Activated naive CD8-positive, alpha-beta T cell treated with anti-CD3 and anti-CD28 coated beads, Interleukin-2, amount 50 U/mL, for 24 hours (primary cell): ENCODE data around the gene TMPRSS6.
A peak's percentile ranks its signal among the peaks of the same experiment; 100 is the strongest.

Experiments
- ATAC-seq: fragments of 150-1000 bp; cut with Tn5 transposase; one replicate; pipeline ENCODE4 v1.10.0; 2021
- DNase-seq: peaks from one replicate; pipeline ENCODE4 v3.0.0; 2021
- H3K27ac Mint-ChIP-seq: one replicate; pipeline ENCODE4 v1.8.0; 2021; ENCODE audit warnings: mild to moderate bottlenecking, mixed read lengths
- H3K27me3 Mint-ChIP-seq: one replicate; pipeline ENCODE4 v1.8.0; 2021; ENCODE audit warnings: mixed read lengths
- H3K36me3 Mint-ChIP-seq: one replicate; pipeline ENCODE4 v1.8.0; 2021; ENCODE audit warnings: low read depth, mixed read lengths
- H3K4me1 Mint-ChIP-seq: one replicate; pipeline ENCODE4 v1.8.0; 2021; ENCODE audit warnings: mixed read lengths
- H3K4me3 Mint-ChIP-seq: one replicate; pipeline ENCODE4 v1.8.0; 2021; ENCODE audit warnings: mild to moderate bottlenecking, moderate library complexity, mixed read lengths
- H3K9me3 Mint-ChIP-seq: one replicate; pipeline ENCODE4 v1.8.0; 2021; ENCODE audit warnings: mixed read lengths

TMPRSS6 gene

DNA sequence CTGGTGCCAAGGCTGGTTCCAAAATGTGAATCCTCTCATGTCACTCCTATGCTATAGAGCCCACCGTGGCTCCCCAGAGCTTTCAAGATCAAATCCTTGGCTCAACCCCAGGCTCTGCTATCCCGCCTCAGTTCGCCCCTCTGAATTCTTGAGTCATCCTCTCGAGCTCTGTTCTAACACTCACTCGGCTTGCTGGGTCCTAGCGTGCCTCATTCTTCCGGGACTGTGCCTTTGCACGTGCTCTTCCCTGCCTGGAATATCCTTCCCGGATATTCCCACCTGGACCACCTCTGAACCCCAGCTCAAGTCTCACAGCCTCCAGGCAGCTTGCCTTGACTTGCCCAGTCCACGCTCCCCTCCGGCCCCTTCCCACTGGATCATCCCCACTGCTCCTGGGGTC, 45.0 kb downstream of the TMPRSS6 start:
- ATAC-seq: no peak
- no peak overlapping the region for H3K27ac Mint-ChIP-seq

DNA sequence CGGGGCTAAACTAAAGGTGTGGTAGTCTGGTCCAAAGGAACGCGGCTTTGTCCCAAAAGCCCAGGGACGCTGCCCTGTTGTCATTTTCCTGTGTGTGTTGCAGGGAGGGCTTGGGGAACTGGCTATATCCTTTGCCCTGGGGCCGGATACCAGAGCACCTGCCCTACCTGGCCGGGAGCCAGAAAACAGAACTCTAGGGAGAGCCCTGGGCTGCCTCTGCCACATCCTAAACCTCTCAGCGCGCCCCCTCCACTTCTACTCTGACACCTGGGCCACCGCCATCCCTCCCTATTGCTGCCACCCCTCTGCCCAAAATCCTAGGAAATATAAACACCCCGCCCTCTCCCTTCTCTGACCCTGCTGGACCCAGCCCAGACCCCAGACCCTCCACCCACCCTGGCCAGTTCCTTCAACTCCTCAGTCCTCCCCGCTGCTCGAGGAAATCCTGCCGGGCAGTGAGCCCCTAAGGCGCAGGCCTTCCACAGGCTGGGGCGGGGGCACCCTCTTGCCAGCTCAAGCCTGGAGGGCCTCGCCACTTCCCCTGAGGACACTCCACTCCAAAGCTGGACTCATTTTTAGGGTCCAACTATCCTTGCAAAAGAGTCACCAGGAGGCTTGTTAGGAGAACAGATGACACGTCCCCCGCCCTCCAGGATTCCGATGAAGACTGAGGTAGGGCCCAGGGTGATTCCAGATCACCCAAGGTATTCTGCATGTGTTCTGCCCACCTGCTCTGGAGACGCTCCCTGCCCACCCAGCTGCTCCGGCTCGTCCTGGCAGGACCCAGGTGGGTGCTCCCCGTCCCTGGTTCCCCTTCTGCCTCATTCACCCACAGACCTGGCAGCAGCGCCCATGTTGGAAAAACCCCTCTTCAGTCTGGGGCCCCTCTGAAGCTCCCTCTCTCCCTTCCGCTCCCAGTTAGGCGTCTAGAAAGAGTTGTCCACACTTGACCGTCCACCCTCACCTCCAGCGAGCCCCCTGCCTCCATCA, 45.8 kb downstream of the TMPRSS6 start:
- ATAC-seq (no peak), DNase-seq (no peak)
- Mint-ChIP-seq H3K27me3 (peaks cover 8% of the 10 kb centered on the region), H3K9me3 (no peaks in the 10 kb centered on the region), H3K27ac (no peak overlapping the region), H3K4me3 (no peak overlapping the region), H3K4me1 (peaks cover 24% of the 10 kb centered on the region), H3K36me3 (peaks cover 1% of the 10 kb centered on the region)

More for the DNA sequence above, 45.0 kb downstream of the TMPRSS6 start:
- no peak overlapping the region for H3K4me3 Mint-ChIP-seq
- peaks cover 1% of the 10 kb centered on the region for H3K36me3 Mint-ChIP-seq
- peaks cover 24% of the 10 kb centered on the region for H3K4me1 Mint-ChIP-seq
- H3K9me3 Mint-ChIP-seq: no peaks in the 10 kb centered on the region
- peaks cover 11% of the 10 kb centered on the region for H3K27me3 Mint-ChIP-seq
- no peak for DNase-seq

DNA sequence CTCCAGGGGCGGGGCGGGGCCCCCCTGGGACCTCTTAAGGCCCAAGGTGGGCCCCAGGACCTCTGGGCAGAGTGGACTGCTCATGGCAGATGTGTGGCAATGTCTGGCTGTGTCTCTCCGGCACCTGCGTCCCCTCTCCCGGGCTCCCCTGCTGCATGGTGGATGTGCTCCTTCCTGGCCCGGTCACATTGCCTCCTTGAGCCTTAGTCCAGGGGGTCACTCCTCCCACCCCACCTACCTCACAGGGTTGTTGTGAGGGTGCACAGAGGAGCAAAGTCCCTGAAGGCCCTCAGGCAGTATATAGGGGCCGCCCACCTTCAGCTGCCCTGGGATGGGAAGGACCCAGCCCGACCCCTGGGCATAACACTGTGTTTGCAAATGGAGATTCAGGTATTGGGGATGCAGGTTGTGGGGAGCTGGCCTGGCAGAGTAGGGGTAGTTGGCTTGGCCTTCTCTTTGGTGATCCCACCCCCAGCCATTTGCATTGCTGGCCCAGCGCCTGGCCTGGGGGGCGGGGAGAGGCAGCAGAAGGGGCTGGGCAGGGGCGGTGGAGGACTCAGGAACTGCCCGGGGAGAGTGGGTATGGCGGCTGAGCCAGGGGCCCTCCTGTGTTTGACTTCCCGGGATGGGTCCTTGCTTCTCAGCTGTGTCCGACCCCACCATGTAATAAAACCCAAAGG, 46.7 kb downstream of the TMPRSS6 start:
- peaks cover 24% of the 10 kb centered on the region for H3K4me1 Mint-ChIP-seq
- no peaks in the 10 kb centered on the region for H3K9me3 Mint-ChIP-seq
- H3K36me3 Mint-ChIP-seq: peaks cover 1% of the 10 kb centered on the region
- no peak overlapping the region for H3K4me3 Mint-ChIP-seq
- peaks cover 3% of the 10 kb centered on the region for H3K27me3 Mint-ChIP-seq
- no peak overlapping the region for H3K27ac Mint-ChIP-seq
- DNase-seq: no peak
- no peak for ATAC-seq

DNA sequence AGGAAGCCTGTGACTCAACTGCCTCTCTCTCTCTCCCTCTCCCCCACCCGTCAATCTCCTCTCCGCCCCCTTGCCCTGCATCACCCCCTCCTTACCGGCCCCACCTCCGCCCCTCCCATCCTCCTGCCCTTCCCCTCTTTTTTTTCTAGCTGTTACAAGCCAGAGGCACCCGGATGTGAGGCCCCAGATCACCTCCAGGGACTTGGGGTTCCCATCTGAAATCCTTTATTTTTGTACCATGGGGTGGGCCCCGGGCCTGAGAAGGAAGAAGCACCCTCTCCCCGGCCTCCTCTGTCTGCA, 47.2 kb downstream of the TMPRSS6 start:
- no peak for ATAC-seq
- H3K27ac Mint-ChIP-seq: no peak overlapping the region
- H3K27me3 Mint-ChIP-seq: no peaks in the 10 kb centered on the region
- no peaks in the 10 kb centered on the region for H3K9me3 Mint-ChIP-seq
- H3K4me1 Mint-ChIP-seq: peaks cover 24% of the 10 kb centered on the region
- DNase-seq: no peak
- H3K36me3 Mint-ChIP-seq: peaks cover 1% of the 10 kb centered on the region
- H3K4me3 Mint-ChIP-seq: no peak overlapping the region

DNA sequence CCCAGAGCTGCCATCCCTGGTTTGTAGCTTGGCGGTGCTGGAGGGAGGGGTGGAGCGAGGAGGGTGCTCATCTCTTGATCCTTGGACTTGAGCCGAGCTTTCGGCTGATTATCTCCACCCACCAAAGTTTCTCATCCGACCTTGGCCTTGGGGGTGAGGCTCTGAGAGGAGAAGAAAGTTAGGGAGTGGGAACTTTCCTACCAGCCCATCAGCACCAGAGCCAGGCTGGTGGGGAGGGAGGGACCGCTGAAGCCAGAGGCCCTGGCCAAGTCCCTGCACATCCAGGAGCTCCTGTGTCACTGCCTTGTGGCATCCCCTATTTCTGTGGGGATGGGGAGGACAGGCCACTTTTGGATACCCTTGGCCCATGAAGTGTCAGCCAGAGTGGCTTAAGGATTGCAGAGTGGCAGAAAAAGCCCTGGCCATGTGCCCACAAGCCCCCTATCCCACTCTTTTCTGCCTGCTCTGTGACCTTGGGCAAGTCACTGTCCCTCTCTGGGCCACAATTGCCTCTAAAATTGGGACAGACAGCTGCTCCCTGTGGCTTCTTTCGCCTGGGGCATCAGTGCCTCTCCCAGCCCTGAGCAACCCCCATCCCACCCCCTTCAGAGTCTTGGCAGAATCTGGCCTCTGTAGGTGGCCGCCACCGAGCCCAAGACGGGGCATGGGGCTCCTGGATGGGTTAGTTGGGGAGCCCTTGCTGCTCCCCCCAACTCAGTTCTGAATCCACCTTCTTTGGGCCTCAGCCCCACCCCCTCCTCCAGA, 47.7 kb downstream of the TMPRSS6 start:
- DNase-seq (no peak), ATAC-seq (no peak)
- H3K36me3 Mint-ChIP-seq: peaks cover 6% of the 10 kb centered on the region
- H3K4me3 Mint-ChIP-seq: no peak overlapping the region
- no peaks in the 10 kb centered on the region for H3K27me3 Mint-ChIP-seq
- no peaks in the 10 kb centered on the region for H3K9me3 Mint-ChIP-seq
- H3K27ac Mint-ChIP-seq: no peak overlapping the region
- H3K4me1 Mint-ChIP-seq: peaks cover 24% of the 10 kb centered on the region

DNA sequence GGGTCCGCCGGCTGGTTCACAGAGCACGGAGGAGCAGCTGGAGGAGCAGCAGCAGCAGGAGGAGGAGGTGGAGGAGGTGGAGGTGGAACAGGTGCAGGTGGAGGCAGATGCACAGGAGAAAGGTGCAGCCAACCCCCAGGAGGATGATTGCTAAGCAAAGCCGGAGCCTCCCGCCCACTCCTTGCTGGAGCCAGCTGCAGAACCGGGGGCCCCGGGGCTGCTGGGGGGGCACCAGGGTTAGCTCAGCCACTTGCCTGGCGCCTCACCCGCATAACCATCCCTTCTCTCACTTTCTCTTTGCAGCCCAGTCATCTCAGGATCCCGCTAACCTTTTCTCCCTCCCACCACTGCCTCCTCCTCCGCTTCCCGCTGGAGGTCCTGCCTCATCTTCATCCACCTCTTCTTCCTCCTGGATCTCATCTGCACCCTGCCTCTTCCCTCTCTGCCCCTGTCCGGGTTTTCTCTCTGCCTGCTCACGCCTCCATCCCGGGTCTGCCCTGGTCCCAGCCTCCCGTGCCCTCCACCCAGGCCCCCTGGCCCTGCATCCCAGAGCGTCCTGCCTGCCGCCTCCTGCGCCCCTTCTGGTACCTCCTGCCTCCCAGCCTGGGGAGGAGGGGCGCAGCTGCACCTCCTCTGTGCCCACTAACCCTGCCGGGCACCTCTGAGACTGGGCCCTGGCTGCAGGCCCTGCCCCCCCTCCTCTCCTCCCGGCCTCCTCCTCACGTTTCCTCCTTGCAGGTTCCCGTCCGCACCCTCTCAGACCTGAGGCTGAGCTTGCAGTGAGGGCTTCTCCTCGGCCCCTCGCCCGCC, 48.5 kb downstream of the TMPRSS6 start:
- peaks cover 24% of the 10 kb centered on the region for H3K4me1 Mint-ChIP-seq
- H3K27ac Mint-ChIP-seq: no peak overlapping the region
- no peaks in the 10 kb centered on the region for H3K27me3 Mint-ChIP-seq
- DNase-seq: peak; percentile 71
- no peaks in the 10 kb centered on the region for H3K9me3 Mint-ChIP-seq
- H3K4me3 Mint-ChIP-seq: peak overlapping the region; percentile 38
- H3K36me3 Mint-ChIP-seq: peaks cover 5% of the 10 kb centered on the region
- peak; percentile 77 for ATAC-seq

DNA sequence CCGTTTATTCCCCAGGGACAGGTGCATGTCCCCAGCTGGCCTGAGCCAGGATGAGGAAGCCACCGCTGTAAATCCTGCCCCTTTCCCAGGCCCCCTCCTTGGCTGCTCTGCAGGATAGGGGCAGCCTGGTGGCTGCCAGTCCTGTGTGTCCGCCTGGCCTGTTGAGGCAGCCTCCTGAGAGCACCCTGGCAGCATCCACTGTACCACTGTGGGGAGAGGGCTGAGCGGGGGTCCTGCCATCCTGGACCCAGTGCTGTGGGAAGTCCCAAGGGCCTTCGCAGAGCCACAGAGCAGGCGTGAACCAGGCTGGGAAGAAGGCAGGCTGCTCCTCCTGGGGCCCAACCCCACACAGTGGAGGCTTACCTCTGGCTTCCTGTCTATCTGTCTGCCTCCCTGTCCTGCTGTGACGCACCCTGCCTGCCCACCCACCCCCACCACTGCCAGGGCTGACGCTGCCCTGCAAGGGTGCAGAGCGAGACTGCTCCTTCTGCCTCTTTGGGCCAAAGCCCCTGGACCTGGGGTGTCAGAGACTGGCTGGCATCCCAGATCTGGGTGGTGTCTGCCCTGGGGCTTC, 49.5 kb downstream of the TMPRSS6 start:
- ATAC-seq (peak; percentile 27), DNase-seq (peak; percentile 25)
- Mint-ChIP-seq H3K4me1 (peaks cover 24% of the 10 kb centered on the region), H3K9me3 (no peaks in the 10 kb centered on the region), H3K27ac (no peak overlapping the region), H3K36me3 (peaks cover 5% of the 10 kb centered on the region), H3K27me3 (no peaks in the 10 kb centered on the region), H3K4me3 (no peak overlapping the region)

DNA sequence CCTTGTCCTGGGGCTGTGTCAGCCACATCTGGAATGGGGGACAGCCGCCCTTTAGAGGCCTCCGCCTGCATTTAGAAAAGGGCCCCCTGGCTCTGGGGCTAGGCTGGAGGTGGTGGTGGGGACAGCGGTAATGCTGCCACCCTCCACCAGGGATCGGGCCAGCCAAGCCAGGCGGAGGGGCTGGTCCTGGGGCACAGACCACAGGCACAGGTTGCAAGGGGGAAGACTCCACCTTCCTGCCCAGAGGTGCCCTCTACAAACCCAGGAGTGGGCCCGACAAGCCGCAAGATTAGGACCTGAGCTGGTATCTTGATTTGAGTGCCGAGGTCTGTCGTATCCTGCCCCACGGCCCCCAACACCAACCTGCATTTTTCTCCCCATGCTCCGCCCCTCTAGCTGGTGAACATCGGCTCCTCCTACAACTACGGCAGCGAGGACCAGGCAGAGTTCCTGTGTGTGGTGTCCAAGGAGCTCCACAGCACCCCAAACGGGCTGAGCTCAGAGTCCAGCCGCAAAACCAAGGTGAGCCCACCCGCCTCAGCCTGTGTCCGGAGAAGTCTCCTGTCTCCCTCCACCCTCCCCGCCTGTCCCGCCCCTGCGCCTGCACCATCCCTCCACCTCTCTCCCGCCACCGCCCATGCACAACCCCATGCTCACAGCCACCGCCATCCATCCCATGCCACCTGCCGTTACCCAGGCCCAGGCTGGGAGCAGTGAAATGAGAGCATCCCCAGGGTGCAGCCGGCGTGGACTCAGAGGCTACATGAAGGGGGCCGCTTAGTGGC, 50.4 kb downstream of the TMPRSS6 start:
- ATAC-seq (no peak), DNase-seq (no peak)
- Mint-ChIP-seq H3K4me1 (peaks cover 24% of the 10 kb centered on the region), H3K27me3 (no peaks in the 10 kb centered on the region), H3K36me3 (peaks cover 5% of the 10 kb centered on the region), H3K9me3 (no peaks in the 10 kb centered on the region), H3K4me3 (no peak overlapping the region), H3K27ac (no peak overlapping the region)

DNA sequence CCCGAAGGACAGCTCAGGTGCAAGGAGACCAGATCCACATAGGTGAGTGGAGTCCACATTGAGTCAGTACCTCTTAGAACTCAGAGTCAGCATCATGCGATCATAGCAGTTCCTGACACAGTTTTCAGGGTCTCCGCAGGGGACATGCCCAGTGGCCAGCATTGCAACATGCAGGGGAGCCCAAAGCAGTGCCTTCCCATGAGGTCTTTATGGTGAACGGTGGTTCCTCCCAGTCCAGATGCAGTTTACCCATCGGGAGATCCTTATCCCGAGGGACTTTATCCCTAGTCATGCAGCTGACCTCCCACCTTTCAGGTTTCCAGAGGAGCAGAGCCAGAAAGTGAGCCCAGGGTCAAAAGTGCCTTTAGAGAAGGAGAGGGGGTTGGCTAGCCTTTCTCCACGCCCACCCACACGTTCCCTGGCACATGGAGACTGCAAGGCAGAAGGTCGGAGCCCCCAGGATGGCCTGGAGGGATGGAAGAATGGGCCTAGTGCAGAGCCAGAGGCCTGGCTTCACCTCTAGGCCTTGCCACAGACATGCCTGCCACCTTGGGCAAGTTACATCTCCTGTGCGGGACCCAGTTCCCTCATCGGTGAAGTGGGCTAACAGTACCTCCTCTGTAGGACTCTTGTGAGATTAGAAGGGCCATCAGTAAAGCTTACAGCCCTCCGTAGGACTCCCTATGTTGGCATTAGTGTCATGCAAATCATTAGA, 51.6 kb downstream of the TMPRSS6 start:
- DNase-seq (no peak), ATAC-seq (no peak)
- no peak overlapping the region for H3K27ac Mint-ChIP-seq
- H3K4me1 Mint-ChIP-seq: peaks cover 24% of the 10 kb centered on the region
- no peaks in the 10 kb centered on the region for H3K9me3 Mint-ChIP-seq
- H3K4me3 Mint-ChIP-seq: no peak overlapping the region
- H3K36me3 Mint-ChIP-seq: peaks cover 5% of the 10 kb centered on the region
- no peaks in the 10 kb centered on the region for H3K27me3 Mint-ChIP-seq

DNA sequence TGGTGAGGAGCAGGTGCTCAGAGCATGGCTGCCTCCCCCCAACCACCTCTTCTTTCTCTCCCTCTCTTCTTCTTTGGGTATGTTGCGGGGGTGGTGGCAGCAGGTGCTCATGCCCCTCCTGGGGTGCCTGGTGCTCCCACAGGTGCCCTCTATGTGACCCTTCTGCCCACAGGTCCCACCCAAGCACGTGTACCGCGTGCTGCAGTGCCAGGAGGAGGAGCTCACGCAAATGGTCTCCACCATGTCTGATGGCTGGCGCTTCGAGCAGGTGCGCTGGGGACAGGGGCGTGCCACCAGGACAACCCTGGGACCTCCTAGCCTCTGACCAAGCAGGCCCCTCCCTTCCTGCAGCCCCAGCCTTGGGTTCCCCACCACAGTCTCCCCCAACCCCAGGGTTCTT, 52.3 kb downstream of the TMPRSS6 start:
- Mint-ChIP-seq H3K27me3 (no peaks in the 10 kb centered on the region), H3K4me3 (no peak overlapping the region), H3K4me1 (peaks cover 29% of the 10 kb centered on the region), H3K36me3 (peaks cover 5% of the 10 kb centered on the region), H3K9me3 (no peaks in the 10 kb centered on the region), H3K27ac (no peak overlapping the region)
- ATAC-seq (no peak), DNase-seq (no peak)

DNA sequence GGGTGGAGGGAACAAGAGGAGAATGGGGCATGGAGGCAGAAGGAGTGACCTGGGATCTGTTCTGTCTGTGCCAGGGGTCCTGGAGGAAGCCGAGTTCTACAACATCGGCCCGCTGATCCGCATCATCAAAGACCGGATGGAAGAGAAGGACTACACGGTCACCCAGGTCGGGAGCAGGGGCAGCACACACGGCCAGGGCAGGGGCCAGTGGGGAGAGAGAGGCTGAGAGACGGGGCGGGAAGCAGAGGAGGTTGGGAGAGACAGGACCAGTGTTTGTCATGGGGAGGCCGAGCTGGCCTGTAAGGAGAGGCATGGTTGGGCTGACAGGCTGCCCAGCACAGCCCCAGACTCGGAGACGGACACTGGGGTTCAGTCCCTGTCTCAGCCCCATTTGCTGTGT, 53.3 kb downstream of the TMPRSS6 start:
- Mint-ChIP-seq H3K9me3 (no peaks in the 10 kb centered on the region), H3K4me1 (peaks cover 22% of the 10 kb centered on the region), H3K27me3 (no peaks in the 10 kb centered on the region), H3K4me3 (no peak overlapping the region), H3K27ac (no peak overlapping the region), H3K36me3 (peaks cover 5% of the 10 kb centered on the region)
- ATAC-seq (no peak), DNase-seq (no peak)

DNA sequence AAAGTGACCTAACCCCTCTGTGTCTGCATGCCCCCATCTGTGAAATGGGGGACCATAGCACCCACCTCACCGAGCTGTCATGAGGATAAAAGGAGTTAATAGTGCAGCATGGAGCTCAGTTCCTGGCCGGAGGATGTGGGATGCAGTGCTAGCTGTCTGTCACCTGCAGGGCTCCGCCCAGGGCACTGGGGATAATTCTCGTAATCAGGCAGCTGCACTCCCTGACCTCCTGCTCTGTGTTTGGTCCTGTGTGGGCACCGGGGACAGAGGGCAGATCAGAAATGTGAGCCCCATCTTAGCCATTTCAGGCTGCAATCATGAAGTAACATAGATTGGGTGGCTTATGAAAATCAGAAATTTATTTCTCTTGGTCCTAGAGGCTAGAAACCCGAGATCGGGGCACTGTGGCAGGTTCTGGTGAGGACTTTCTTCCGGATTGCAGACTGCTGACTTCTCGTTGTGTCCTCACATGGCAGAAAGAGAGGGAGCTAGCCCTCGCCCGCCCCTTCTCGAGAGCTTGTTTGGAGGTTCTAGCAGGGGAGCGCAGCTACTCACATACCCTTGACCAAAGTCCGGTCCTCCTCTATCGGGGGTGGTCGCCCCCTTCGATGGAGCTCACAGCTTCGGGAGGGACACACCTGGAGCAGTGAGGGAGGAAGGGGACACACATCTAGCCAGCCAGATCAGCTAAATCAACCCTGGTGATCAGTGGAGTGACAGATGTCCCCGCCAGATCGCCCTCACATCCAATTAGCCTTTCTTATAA, 54.7 kb downstream of the TMPRSS6 start:
- H3K4me1 Mint-ChIP-seq: peaks cover 9% of the 10 kb centered on the region
- H3K9me3 Mint-ChIP-seq: no peaks in the 10 kb centered on the region
- peaks cover 5% of the 10 kb centered on the region for H3K36me3 Mint-ChIP-seq
- H3K27me3 Mint-ChIP-seq: no peaks in the 10 kb centered on the region
- no peak for ATAC-seq
- no peak for DNase-seq
- H3K27ac Mint-ChIP-seq: no peak overlapping the region
- no peak overlapping the region for H3K4me3 Mint-ChIP-seq
